AG09319 (cell line): ENCODE data around the gene VWA5A.

ENCODE experiments used
- DNase-seq: peaks from one replicate; pipeline ENCODE4 v3.0.0-alpha.2; 2010; ENCODE audit warnings: low read depth; ENCODE audit errors: extremely low read depth
- CTCF ChIP-seq: IDR thresholded peaks from 2 replicates; pipeline ENCODE4 v1.5.1; 2011; ENCODE audit warnings: low read depth, mild to moderate bottlenecking, inconsistent platforms, low read length, moderate library complexity

VWA5A gene

GRCh38 chr11:124074554-124074953 lies 40.7 kb upstream of the VWA5A start:
- no peak for TF ChIP-seq CTCF
- DNase-seq, result no peak

GRCh38 chr11:124075492-124075840 lies 39.8 kb upstream of the VWA5A start:
- no peak for TF ChIP-seq CTCF
- no peak for DNase-seq

- no peak for TF ChIP-seq CTCF
- no peak for DNase-seq
These were observed 39.2 kb upstream of the VWA5A start for GRCh38 chr11:124075841-124076651.

GRCh38 chr11:124077266-124077665 lies 38.0 kb upstream of the VWA5A start:
- no peak for TF ChIP-seq CTCF

GRCh38 chr11:124078591-124078990 lies 36.7 kb upstream of the VWA5A start:
- no peak for DNase-seq
- no peak for TF ChIP-seq CTCF

More at GRCh38 chr11:124077266-124077665, 38.0 kb upstream of the VWA5A start:
- DNase-seq, result no peak

- no peak for TF ChIP-seq CTCF
- no peak for DNase-seq
These were observed 35.5 kb upstream of the VWA5A start for GRCh38 chr11:124079631-124080326.

- TF ChIP-seq CTCF, result no peak
- no peak for DNase-seq
These were observed 34.8 kb upstream of the VWA5A start for GRCh38 chr11:124080327-124081001.
